ENCODE results near the gene SAP25. TPM values are rescaled to one million over a fixed set of nuclear protein-coding genes. Genes with fewer than 3 reads are reported as not detected.

The SAP25 gene
- total RNA-seq, 1 donor from 2014 or later, result 0.77 TPM

DNA sequence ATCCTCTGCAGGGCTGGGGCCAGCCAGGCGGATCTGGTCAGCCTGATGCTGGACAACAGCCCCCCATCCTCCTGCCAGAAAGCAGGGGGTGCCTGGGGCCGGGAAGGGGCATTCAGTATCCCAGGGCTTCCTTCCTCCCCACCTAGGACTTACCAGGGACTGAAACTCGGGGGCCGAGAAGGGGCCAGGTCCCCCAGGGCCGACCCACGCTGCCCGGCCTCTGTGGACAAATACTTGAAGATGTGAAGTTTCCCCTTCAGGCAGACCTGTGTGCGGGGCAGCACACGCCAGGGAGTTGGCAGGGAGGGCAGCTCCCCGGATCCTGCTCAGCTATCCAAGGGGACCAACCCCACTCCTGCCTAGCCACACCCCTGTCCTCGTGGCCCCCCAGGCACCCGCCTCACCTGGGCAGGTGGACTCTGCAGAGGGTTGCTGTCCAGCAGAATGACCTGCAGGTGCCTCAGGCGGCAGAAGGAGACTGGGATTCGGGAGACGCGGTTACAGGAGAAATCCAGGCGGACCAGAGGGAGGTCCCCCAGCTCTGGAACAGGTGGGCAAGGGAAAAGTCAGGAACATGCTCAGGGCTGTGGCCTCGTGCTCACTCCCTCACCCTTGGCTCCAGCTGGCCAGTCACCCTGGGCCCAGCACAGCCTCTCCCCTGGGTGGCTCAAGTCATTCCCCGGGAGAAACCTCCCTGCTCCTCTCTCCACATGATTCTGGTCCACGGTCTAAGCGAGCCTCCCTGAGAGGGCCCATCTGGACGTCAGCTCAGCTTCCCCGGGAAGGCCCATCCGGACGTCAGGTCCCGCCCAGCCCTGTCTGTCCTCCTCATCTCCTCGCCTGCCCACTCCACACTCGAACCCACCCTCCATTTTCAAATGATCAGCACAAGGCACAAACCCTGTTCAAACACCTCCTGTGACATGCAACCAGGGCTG, 4.8 kb upstream of the SAP25 start:
- DNase-seq (no peak), ATAC-seq (no peak)
- intact Hi-C loops (cut with micrococcal nuclease), result no loop called here

DNA sequence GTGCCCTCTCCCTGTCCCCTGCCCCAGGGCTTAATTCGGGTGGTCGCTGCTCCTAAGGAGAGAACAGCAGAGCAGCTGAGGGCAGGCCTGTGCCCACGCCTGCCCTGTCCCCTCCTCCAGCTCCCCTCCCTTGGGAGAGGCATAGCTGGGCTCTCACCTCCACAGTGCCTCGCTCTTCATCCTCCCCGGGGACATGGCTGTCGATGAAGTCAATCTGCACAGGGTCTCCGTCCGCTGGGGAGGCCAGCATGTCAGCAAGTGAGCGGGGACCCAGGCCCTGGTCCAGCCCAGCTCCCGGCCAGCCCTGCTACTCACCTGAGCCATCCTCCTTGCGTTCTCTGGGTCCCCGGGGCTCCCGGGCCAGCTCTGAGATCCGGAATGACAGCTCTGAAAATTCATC, 3.8 kb upstream of the SAP25 start:
- ATAC-seq (no peak), DNase-seq (no peak)
- intact Hi-C loops (cut with micrococcal nuclease), result no loop called here

DNA sequence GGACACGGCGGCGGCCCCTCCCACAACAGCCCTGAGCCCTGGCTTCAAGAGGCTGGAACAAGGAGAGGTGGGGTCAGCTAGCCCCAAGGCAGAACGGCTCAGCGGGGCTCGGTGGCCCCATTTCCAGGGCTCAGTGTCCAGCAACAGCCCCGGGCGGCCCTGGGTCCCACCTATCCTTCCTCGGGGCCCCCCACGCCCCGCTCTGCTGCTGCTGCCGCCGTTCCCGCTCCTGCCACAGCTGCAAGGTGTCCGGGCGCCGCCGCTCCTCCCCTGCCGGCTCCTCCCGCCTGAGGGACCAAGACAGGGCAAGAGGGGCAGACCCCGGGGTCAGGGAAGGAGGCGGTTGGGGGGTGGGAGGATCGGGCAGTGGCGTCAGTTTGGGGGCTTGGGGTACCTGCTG, 3.4 kb upstream of the SAP25 start:
- intact Hi-C loops (cut with micrococcal nuclease), result no loop called here
- ATAC-seq (no peak), DNase-seq (no peak)

DNA sequence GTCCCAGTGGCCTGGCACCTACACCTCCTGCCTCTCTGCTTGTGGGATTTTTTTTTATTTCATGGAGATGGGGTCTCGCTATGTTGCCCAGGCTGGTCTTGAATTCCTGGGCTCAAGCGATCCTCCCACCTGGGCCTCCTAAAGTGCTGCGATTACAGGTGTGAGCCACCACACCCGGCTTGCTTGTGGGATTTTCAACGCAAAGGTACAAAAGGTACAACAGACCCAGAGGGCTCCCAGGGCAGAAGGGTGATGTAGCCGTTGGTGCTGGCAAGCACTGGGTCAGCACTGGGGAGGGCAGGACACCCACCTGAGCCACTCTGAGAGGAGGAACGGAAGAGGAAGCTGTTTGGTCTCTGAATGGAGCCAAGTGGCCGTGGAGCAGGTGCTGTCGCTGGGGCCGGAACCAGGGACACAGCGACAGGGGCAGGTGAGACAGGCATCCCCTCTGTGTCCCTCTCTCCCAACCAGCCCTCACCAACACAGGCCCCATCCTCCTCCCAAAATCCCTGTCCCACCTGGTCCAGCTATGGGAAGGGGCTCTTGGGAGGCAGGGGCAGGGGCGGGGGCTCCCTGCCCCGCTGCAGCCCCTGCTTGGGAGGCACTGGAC, 2.8 kb upstream of the SAP25 start:
- DNase-seq (no peak), ATAC-seq (no peak)
- intact Hi-C loops (cut with micrococcal nuclease), result no loop called here

DNA sequence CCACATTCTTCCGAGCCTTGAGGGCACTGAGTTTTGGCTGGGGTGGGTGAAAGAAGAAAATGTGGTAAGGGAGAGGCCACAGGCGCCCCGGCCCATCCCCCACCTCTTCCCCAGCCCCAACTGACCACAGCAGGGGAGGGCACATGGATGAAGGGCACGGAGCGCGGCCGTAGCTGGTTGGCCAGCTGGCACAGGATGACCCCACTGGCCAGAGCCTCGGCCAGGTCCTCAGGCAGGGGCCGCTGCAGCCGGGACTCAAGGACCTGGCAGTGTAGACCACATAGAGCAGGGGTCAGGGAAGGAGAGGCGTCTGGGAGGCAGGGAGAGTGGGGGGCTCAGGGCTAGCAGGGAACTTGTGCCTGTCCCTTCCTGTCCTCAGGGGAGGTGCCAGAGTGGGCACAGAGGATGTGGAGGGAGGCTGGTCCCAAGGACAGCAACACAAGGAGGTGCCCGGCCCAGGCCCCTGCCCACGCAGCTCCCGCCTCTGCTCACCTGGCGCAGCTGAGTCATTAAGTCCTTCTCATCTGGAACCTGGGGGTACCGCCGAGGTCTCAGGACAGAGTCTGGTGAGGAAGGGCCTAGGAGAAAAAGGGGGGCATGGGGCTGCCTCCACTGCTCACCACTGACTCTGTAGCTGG, 2.2 kb upstream of the SAP25 start:
- no peak for DNase-seq
- no peak for ATAC-seq
- intact Hi-C loops (cut with micrococcal nuclease), result no loop called here

DNA sequence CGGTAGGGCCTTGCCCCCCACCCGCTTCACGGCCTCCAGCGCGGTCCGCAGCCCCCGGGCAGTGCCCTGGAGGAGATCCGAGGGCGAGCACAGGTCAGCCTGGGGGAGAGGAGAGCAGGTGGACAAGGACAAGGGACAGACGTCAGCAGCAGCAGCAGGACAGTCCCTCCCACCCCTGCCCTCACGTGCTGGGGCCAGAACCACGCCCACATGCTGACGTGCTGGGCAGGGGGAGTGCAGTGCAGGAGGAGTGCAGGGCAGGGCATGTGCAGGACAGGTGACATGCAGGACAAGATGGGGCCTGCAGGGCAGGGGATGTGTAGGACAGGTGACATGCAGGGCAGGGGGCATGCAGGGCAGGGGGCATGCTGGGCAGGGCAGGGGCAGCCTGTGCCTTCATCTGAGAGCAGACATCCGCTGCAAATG, 1.5 kb upstream of the SAP25 start:
- no peak for DNase-seq
- no peak for ATAC-seq
- intact Hi-C loops (cut with micrococcal nuclease), result no loop called here

DNA sequence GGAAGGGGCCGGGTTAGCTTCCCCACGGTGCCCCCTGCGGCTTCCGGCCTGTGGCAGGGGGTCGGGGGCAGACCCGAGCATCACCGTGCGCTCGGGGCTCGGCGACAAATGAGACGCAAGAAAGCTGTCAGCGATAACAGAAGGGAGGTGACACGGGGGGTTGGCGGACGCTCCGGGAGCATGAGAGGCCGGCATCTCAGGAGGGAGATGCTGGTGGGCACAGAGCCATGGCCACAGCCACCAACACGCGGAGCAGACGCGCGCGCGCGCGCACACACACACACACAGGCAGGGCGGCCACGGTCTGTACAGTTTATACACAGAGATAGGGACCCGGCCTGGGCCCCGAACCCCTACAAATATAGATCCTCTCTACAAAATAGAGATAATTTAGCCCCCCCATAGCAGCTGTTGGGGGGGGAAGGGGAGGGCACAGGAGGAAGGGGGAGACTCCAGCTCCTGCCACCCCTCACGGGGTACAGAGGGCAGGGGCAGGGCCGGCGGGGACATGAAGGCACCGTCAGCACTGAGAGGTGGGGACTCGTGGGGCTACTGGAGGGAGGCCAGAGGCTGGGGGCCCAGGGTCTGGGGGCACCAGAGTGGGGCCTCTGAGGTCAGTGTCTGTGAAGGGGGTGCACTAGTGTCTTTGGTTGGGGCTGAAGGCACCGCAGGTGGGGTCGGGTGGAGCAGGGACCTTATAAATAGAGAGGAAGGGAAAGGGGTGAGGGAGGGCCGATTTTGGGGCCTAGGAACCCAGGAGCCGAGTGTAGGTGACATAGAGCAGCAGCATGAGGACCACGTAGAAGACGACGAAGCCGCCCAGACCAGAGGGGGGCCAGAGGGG, 884 bp upstream of the SAP25 start:
- ATAC-seq, result no peak
- DNase-seq, result no peak
- intact Hi-C loops (cut with micrococcal nuclease), result no loop called here

DNA sequence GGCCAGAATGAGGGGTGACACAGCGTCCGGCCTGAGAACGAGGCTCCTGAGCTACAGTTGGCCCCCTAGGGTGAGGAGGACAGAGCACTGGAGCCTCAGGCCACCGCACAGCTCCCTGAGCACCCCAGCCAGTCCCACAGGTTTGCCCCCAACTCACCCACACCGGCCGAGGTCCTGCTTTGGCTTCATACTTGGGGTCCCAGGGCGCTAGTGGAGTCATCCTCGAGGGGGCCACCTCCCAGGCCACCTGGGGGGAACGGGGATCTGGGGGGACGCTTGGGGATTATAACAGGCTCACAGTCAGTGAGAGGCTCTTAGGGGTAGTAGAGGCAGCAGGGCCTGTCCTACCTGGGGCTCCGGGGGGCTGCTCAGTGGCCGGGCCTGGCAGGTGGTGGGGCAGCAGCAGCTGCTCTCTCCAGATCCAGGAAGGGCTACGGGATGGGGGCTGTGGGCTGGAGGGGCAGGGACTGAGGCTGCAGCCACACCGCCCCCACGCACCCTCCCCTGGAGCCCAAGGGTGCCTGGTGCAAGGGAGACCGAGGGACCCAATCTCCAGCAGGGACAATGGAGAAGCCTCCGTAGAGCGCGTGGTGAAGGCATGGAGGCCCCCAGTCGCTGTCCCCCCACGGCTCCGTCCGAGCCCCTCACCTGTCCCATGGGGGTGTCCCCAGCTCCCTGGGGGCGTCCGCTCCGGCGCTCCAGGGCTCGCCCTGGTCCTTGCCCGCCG, 588 bp downstream of the SAP25 start:
- DNase-seq (no peak), ATAC-seq (no peak)
- intact Hi-C loops (cut with micrococcal nuclease), result no loop called here

DNA sequence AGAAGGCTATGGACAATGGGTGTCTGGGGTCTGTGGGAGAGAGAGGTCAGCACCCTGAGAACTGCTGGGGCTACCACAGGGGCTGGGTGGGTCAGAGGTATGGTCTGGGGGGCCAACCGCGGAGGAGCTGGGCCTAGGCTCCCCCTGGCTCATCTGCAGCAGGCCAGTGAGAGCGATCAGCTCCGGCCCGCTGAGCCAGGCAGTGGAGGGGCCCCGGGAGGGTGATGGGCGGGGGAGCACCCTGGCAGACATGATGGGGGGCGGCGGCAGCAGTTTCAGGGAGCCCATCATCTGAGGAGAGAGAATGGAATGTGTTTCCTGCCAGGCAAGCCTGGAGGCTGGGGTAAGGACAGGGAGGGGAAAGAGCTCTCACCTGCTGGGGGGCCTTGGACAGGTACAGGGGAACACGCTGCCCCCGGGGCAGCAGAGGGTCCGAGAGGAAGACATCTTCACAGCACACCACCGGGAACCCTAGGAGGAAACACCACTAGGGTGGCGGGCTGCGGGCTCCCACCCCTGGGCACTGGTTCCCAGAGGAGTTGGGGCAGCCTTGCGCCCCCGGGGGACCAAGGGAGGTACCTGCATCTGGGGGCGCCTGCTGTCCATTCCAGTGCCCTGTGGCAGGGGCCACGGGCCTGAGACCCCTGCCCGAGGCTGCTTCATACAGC, 1.3 kb downstream of the SAP25 start:
- DNase-seq (no peak), ATAC-seq (no peak)
- intact Hi-C loops (cut with micrococcal nuclease), result no loop called here

DNA sequence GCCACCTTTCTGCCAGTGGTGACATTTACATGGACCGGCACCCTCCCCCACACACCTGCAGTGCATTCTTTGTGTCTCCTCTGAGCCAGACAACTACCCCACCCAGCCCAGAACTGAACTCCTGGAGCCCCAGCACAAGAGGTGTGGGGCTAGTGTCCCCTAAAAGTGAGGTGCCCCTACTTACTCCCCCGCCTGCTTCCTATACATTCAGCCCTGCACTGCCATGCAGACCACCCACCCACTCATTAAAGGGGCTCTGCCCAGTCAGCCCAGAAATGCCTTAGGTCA, 1.9 kb downstream of the SAP25 start:
- ATAC-seq, result no peak
- intact Hi-C loops (cut with micrococcal nuclease), result no loop called here
- no peak for DNase-seq

DNA sequence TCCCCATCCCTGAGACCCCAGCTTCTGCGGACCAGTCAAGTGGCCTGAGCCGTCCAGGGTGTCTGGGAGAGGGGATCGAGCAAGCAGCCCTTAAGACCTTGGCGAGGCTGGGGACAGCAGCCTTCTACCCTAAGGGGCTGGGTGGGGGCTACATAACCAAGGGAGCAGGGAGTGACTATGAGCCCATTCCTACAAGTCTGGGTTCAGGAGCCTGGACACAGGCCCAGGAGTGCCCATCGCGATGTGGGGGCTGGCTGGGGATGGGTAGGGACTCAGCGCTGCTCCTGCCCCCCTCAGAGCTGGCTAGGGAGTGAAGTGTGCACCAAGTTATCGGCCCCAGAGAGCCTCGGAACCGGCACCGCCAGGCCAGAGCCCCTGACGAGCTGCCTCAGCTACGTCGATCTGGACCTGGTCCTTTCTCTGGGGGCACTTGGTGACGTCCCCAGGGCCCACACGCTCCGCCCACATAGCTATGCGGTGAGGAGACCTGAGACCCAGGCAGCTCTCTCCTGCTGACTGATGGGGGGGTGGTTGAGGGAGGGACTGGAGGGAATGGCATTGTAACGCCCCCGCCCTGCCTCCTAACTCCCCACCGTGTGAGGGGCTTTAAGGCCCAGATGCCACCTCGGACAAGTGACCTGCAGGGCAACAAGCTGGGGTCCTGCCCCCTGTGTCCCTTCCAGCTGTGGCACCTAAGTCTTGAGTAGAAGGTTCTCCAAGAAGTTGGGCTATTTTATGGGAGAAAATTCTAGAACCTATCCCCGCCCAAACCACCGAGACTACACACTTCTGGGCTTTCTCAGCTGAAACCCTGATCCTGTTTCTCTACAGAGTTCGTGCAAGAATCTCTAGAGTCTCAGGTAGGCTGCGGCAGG, 2.5 kb downstream of the SAP25 start:
- DNase-seq (no peak), ATAC-seq (no peak)
- intact Hi-C loops (cut with micrococcal nuclease), result no loop called here

DNA sequence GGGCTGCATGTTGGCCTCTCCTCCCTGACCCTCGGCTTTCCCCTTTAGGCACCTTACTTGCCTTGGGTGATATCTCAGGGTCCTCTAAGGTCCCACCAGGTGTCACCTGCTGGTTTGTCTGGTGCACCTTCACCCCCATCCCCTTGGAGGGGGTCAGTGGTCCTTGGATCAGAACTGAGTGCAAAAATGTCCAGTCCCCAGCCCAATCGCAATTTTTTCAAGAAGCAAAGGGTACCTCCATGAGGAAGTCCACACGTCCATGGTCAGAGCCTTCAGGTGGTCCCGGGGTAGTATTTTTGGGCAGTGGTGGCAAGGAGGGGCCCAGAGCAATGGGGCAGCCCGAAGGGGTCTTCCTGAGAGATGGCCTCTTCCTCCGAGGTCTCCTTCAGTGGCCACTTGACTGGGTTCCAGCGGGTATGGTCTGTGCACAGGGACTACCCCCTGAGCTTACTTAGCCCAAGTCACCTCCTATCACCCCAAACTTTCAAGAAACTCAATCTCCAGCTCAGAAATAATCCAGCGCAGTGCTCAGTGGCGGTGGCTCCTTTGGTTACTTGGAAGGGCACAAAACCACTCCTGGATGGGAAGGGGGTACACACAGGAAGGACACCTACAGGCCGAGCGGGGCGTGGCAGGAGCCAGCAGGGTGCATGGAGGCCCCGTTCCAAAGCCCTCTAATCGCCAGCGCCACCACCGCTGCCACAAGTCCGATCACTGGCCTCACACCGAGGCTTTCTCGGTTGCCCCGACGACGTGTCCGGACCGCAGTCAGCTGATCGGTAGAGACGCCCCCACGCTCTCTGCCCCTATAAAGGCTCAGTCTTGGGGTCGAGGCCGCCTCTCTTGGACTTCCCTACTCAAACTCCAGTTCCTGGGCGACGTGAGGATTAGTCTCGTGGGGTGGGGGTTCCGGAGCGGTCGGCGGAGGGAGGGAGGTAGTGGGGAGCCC, 4.5 kb downstream of the SAP25 start:
- peak; percentile 62 for DNase-seq
- intact Hi-C loops (cut with micrococcal nuclease), result no loop called here
- ATAC-seq, result peak; percentile 51

DNA sequence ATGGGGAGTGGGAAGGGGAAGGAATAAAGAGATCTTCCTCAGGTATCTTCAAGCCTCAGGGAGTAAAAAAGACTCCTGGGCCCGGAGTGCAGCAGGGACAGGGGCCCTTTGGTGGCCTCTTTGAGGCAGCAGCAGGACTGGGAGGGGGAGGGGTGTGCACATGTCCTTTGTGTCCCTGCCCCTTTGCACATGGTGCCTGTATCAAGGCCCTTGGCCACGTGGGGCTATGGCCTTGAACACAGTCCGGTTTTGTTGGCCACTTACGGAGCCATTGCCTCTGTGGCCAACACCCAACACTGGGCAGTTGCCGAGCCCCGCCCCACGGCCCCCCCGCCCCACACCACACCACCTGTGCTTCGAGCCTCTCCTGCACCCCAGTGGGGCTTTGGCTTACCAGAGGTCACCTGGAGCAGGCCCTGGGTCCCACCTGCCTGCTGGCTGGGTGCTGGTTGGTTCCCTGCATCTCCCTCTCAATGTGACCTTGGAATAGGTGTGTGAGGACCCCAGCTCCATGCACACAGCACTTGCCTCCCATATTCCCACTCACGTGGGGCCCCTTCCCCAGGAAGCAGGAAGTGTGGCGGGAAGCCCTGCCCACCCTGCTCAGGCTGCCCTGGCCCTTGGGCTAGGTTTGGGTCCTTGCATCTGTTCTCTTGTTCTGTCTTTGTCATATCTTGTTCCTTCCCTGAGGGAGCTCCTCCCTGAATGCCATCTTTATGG, 5.4 kb downstream of the SAP25 start:
- DNase-seq (no peak), ATAC-seq (no peak)
- intact Hi-C loops (cut with micrococcal nuclease), result no loop called here

DNA sequence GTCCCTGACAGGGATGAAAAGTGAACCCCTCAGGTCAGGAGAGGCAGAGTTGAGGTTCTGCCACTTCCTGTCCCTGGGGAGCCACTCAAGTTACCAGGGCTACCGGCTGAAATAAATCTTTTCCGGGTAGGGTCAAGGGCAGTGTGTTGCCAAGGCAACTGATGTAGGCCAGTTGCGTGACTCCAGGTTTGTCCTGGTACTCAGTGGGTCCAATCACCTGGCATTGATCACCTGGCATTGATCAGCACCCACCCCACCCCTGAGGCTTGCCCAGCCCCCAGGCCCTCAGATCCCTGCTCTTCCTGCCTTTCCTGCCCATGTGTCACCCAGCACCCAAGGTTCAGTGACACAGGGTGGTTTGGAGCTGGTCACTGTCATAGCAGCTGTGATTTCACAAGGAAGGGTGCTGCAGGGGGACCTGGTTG, 5.9 kb downstream of the SAP25 start:
- intact Hi-C loops (cut with micrococcal nuclease), result no loop called here
- ATAC-seq (no peak), DNase-seq (no peak)

DNA sequence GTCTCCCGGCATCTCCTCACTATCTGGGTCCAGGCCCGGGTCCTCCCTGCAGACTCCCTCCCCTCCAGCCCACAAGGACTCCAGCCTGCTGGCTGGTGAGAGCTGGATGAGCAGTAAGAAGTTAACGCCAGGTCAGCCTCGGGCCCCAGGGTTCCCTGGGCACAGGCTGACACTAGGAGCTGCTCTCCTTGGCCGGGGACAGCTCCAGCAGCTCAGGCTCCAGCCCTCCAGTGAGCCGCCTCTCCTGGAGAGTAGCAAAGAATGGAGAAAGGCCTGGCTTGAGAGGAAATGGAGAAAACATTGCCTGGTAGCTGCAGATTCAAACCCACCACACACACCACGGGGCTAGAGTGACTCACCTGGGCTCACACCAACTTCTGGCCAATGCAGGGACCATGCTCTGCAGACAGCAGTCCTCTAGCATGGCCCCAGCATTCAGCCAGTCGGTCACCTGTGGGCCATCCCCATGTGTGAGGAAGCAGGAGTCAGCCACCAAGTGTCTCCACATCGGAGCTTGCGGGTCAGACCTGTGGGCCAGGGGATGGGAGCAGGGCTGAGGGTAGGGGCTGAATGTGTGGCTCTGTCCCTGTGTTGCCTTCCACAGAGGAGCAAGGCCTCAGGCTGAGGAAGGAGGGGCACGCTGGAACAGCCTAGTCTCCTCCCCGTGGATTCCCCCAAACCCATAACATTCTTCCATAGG, 6.5 kb downstream of the SAP25 start:
- ATAC-seq (no peak), DNase-seq (no peak)
- intact Hi-C loops (cut with micrococcal nuclease), result no loop called here
